Hematopoietic multipotent progenitor cell (in vitro differentiated cells): ENCODE data around the gene TOM1. TPM values are rescaled to one million over a fixed set of nuclear protein-coding genes. Genes with fewer than 3 reads are reported as not detected.

ENCODE experiments used
- DNase-seq, 3 donors: peaks; one replicate each; pipeline ENCODE4 v3.0.0-alpha.2; 2011 to 2015; ENCODE audit warnings: low read depth in 2 of 3, low spot score in 2 of 3
- small RNA-seq: library from RNA; depleted of rRNA; stranded (forward); fragments of <200 nt; gene quantifications from one replicate; pipeline ENCODE3, GENCODE V24; 2012
- total RNA-seq: library from RNA; depleted of rRNA; stranded (reverse); fragments of >200 nt; gene quantifications from one replicate; pipeline ENCODE4 v1.2.3, GENCODE V29; 2012

The TOM1 gene
- total RNA-seq, 1 donor, result 53.3 TPM

DNA sequence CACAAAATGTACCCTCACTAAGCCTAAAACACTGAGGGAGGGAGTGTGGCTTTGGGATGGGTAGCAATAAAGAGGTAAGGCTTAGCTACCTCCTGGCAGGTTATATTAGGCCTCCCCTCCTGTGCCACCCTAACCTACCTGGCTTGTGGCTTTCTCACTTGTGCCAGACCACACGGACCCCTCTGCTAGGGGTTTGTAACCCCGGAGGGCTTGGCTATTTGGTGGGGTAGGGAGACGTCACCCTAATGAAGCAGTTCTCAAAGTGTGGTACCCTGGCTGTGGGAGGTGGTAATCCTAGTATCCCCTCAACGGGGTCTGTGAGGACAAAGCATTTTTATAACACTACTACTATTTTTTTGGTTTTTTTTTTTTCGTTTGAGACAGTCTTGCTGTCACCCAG lies 91.2 kb downstream of the TOM1 start:
- no peak for DNase-seq

DNA sequence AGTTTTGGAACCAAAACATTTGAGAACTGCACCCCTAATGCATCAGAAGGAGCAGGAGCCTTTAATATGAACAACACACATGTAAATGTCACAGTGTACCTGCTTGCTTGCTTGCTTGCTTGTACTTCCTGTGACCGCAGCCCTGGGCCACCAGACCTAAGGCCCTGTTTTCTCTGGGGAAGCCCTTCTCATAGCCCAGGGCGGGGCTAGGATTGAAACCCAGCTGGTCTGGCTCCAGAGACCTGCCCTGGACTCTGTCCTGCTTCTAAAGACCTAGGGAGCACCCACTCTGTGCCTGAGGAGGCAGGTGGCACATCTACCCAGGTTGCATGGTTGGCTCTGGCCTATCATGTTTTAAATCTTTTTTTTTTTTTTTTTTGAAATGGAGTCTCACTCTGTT lies 92.7 kb downstream of the TOM1 start:
- no peak for DNase-seq

GRCh38 chr22:35393116-35394010 lies 93.7 kb downstream of the TOM1 start:
- DNase-seq, result no peak

- DNase-seq, result no peak
Measured at GRCh38 chr22:35394011-35394312, 94.3 kb downstream of the TOM1 start.

GRCh38 chr22:35394810-35395563 lies 95.3 kb downstream of the TOM1 start:
- no peak for DNase-seq

GRCh38 chr22:35396622-35397021 lies 96.9 kb downstream of the TOM1 start:
- DNase-seq, result peak in 2 of 3 donors; percentile 49 to 79

DNA sequence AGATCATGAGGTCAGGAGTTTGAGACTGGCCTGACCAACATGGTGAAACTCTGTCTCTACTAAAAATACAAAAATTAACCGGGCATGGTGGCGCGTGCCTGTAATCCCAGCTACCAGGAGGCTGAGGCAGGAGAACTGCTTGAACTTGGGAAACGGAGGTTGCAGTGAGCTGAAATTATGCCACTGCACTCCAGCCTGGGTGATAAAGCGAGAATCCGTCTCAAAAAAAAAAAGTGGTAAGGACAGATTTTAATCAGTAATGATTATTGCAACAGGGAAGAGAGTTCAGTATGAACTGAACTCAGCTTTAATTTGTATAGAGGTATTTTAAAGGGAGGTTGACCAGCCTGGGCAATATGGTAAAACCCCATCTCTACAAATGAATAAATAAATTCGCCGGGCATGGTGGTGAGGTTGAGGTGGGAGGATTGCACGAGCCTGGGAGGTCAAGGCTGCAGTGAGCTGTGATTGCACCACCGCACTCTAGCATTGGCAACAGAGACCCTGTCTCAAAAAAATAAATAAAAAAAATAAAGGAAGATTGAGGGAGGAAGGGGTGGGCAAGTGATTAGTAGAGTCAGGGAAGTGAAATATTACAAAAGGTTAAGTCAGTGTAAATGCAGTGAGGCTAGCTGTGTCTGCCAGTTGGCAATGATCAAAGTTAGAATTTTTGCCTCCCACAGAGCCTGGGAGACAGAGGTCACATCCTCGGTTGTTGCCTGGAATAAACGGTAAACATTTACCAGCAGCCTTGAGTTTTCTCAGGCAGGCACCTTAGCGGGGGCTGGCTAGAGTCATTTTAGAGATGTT lies 97.6 kb downstream of the TOM1 start:
- no peak for DNase-seq

Small RNAs within 50 kb of the gene (small RNA-seq; reads per million reads assigned to genes)
- gene MIR3909 (1.8 reads per million, percentile 64 among the genes with 10 or more reads in this experiment), gene MIR6069 (not detected)

Other genes starting within 250 kb of the TOM1 start
- gene ISX, start 233.7 kb upstream of the TOM1 start, total RNA-seq, result not detected
- 11.6 TPM for gene HMGXB4, start 42.4 kb upstream of the TOM1 start, total RNA-seq
- gene HMOX1, start 81.2 kb downstream of the TOM1 start, total RNA-seq, result 0.81 TPM
- gene MCM5, start 100.2 kb downstream of the TOM1 start, total RNA-seq, result 192 TPM
- under 0.01 TPM for gene RASD2, start 240.9 kb downstream of the TOM1 start, total RNA-seq